NT2/D1 (cell line): ENCODE measurements around the gene RAPGEF4.

Experiments used
- SUZ12 ChIP-seq: IDR thresholded peaks from 2 replicates; pipeline ENCODE4 v1.6.1; 2011; ENCODE audit not compliant: insufficient read length, insufficient read depth; ENCODE audit errors: extremely low read depth
- YY1 ChIP-seq: IDR thresholded peaks from 2 replicates; pipeline ENCODE4 v1.6.1; 2011; ENCODE audit not compliant: insufficient read length, insufficient read depth
- ZNF274 ChIP-seq: IDR thresholded peaks from 2 replicates; pipeline ENCODE4 v1.6.1; 2011; ENCODE audit warnings: mild to moderate bottlenecking, low read depth, low read length

DNA sequence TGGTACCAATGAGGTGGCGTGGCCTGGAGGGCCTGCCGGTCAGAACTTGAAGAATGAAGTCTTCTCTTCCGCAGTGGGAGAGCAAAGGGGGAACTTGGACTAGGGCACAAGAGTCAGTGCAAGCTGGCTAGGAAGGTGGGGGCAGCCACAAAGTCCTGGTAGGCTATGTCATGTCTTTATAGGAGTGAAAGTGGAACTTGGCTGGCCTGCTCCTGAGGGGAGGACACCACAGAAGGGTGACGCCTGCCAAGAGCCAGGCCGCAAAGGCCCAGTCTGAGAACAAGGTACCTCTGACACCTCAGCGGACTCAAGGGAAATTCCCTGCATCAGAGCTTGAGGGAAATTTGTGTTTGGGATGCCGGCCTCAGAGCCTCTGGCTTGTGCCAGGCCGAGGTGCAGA lies 307.8 kb downstream of the RAPGEF4 start:
- no peak for TF ChIP-seq YY1
- TF ChIP-seq SUZ12 = no peak
- no peak for TF ChIP-seq ZNF274
